ENCODE results near the gene GPR39. TPM values are rescaled to one million over a fixed set of nuclear protein-coding genes. Genes with fewer than 3 reads are reported as not detected.

Gene GPR39
- total RNA-seq, 2 experiments from 2014 or later = not detected

GRCh38 chr2:132677661-132678060, 261.1 kb downstream of the GPR39 start:
- Mint-ChIP-seq H3K27ac (no peak overlapping the region), H3K27me3 (peaks cover 2% of the 10 kb centered on the region), H3K4me3 (no peak overlapping the region), H3K4me1 (ENCODE audit: low read depth) (no peaks in the 10 kb centered on the region), H3K9me3 (no peaks in the 10 kb centered on the region), H3K36me3 (no peaks in the 10 kb centered on the region)
- no peak for DNase-seq
- CTCF ChIA-PET = no interaction called here
- intact Hi-C loops (cut with micrococcal nuclease) = no loop called here
- POLR2A ChIA-PET = no interaction called here

GRCh38 chr2:132678483-132678882, 261.9 kb downstream of the GPR39 start:
- intact Hi-C loops (cut with micrococcal nuclease) = no loop called here
- no peaks in the 10 kb centered on the region for H3K27me3 Mint-ChIP-seq

GRCh38 chr2:132680544-132680943, 263.9 kb downstream of the GPR39 start:
- no peak overlapping the region for H3K27ac Mint-ChIP-seq
- ChIA-PET CTCF (no interaction called here), POLR2A (no interaction called here)
- H3K27me3 Mint-ChIP-seq = no peaks in the 10 kb centered on the region
- no peak overlapping the region for H3K4me3 Mint-ChIP-seq
- intact Hi-C loops (cut with micrococcal nuclease) = no loop called here
- no peak for DNase-seq
- no peaks in the 10 kb centered on the region for H3K9me3 Mint-ChIP-seq
- H3K36me3 Mint-ChIP-seq = no peaks in the 10 kb centered on the region
- H3K4me1 Mint-ChIP-seq (ENCODE audit: low read depth) = no peaks in the 10 kb centered on the region

More at GRCh38 chr2:132678483-132678882, 261.9 kb downstream of the GPR39 start:
- ChIA-PET POLR2A (no interaction called here), CTCF (no interaction called here)
- Mint-ChIP-seq H3K9me3 (no peaks in the 10 kb centered on the region), H3K4me1 (ENCODE audit: low read depth) (no peaks in the 10 kb centered on the region), H3K36me3 (no peaks in the 10 kb centered on the region), H3K27ac (no peak overlapping the region), H3K4me3 (no peak overlapping the region)
- DNase-seq = no peak

- Mint-ChIP-seq H3K9me3 (no peaks in the 10 kb centered on the region), H3K27me3 (no peaks in the 10 kb centered on the region), H3K27ac (no peak overlapping the region), H3K4me1 (ENCODE audit: low read depth) (no peaks in the 10 kb centered on the region), H3K4me3 (no peak overlapping the region), H3K36me3 (no peaks in the 10 kb centered on the region)
- ChIA-PET CTCF (no interaction called here), POLR2A (no interaction called here)
- intact Hi-C loops (cut with micrococcal nuclease) = no loop called here
- no peak for DNase-seq
Measured at GRCh38 chr2:132681766-132682165, 265.2 kb downstream of the GPR39 start.

GRCh38 chr2:132690664-132691303, 274.2 kb downstream of the GPR39 start:
- H3K4me1 Mint-ChIP-seq (ENCODE audit: low read depth) = no peaks in the 10 kb centered on the region
- no peaks in the 10 kb centered on the region for H3K9me3 Mint-ChIP-seq
- no peaks in the 10 kb centered on the region for H3K27me3 Mint-ChIP-seq
- DNase-seq = no peak
- no peak overlapping the region for H3K4me3 Mint-ChIP-seq
- H3K27ac Mint-ChIP-seq = no peak overlapping the region
- CTCF ChIA-PET = no interaction called here
- POLR2A ChIA-PET = no interaction called here
- intact Hi-C loops (cut with micrococcal nuclease) = no loop called here
- no peaks in the 10 kb centered on the region for H3K36me3 Mint-ChIP-seq

GRCh38 chr2:132691556-132691955, 275.0 kb downstream of the GPR39 start:
- ChIA-PET CTCF (no interaction called here), POLR2A (no interaction called here)
- no peak overlapping the region for H3K27ac Mint-ChIP-seq
- H3K9me3 Mint-ChIP-seq = no peaks in the 10 kb centered on the region
- no peaks in the 10 kb centered on the region for H3K36me3 Mint-ChIP-seq
- no peak for DNase-seq
- intact Hi-C loops (cut with micrococcal nuclease) = no loop called here
- no peaks in the 10 kb centered on the region for H3K27me3 Mint-ChIP-seq
- H3K4me1 Mint-ChIP-seq (ENCODE audit: low read depth) = no peaks in the 10 kb centered on the region
- H3K4me3 Mint-ChIP-seq = no peak overlapping the region

- no peaks in the 10 kb centered on the region for H3K4me1 Mint-ChIP-seq (ENCODE audit: low read depth)
- H3K27me3 Mint-ChIP-seq = no peaks in the 10 kb centered on the region
- H3K4me3 Mint-ChIP-seq = no peak overlapping the region
- ChIA-PET POLR2A (no interaction called here), CTCF (no interaction called here)
- intact Hi-C loops (cut with micrococcal nuclease) = no loop called here
- H3K36me3 Mint-ChIP-seq = no peaks in the 10 kb centered on the region
- no peaks in the 10 kb centered on the region for H3K9me3 Mint-ChIP-seq
- DNase-seq = no peak
- no peak overlapping the region for H3K27ac Mint-ChIP-seq
Measured at GRCh38 chr2:132692816-132693215, 276.2 kb downstream of the GPR39 start.

Measured in activated CD4-positive, alpha-beta memory T cell treated with anti-CD3 and anti-CD28 coated beads for 36 hours (primary cell).